Measurements from ENCODE around the gene BRSK2.
A peak's percentile ranks its signal among the peaks of the same experiment; 100 is the strongest.
"Not testable (repeated sequence)": the region's sequence is repeated elsewhere in the genome, so short reads cannot be mapped to it uniquely, and the experiment has no call there.

BRSK2 gene

GRCh38 chr11:1397862-1398527 lies 8.3 kb downstream of the BRSK2 start:
- no peak for DNase-seq

GRCh38 chr11:1398528-1399235 lies 8.9 kb downstream of the BRSK2 start:
- DNase-seq: no peak

GRCh38 chr11:1399386-1400316 lies 9.9 kb downstream of the BRSK2 start:
- DNase-seq: no peak

GRCh38 chr11:1400317-1401170 lies 10.8 kb downstream of the BRSK2 start:
- DNase-seq: no peak

GRCh38 chr11:1401171-1401445 lies 11.4 kb downstream of the BRSK2 start:
- no peak for DNase-seq

- peak; percentile 42 for DNase-seq
These were observed 12.0 kb downstream of the BRSK2 start for GRCh38 chr11:1401656-1402221.

- no peak for DNase-seq
These were observed 12.8 kb downstream of the BRSK2 start for GRCh38 chr11:1402355-1403077.

GRCh38 chr11:1403078-1403620 lies 13.4 kb downstream of the BRSK2 start:
- DNase-seq: no peak

GRCh38 chr11:1403721-1404460 lies 14.2 kb downstream of the BRSK2 start:
- no peak for DNase-seq

- DNase-seq: no peak
These were observed 14.9 kb downstream of the BRSK2 start for GRCh38 chr11:1404461-1405185.

GRCh38 chr11:1405186-1406020 lies 15.7 kb downstream of the BRSK2 start:
- DNase-seq: no peak

- no peak for DNase-seq
These were observed 17.1 kb downstream of the BRSK2 start for GRCh38 chr11:1406571-1407485.

GRCh38 chr11:1407668-1408067 lies 17.9 kb downstream of the BRSK2 start:
- no peak for DNase-seq

- DNase-seq: no peak
These were observed 18.6 kb downstream of the BRSK2 start for GRCh38 chr11:1408346-1408745.

GRCh38 chr11:1409108-1409851 lies 19.5 kb downstream of the BRSK2 start:
- DNase-seq: no peak

- not testable (repeated sequence) for DNase-seq
These were observed 20.1 kb downstream of the BRSK2 start for GRCh38 chr11:1409852-1410125.
